GM18498 (cell line): ENCODE data around the gene ACOXL.

Experiments used
- ATAC-seq: cut with Tn5 transposase; IDR thresholded peaks from one replicate; pipeline ENCODE4 v1.9.1; 2021; ENCODE audit warnings: mild to moderate bottlenecking, moderate library complexity; ENCODE audit not compliant: unreplicated experiment

Gene ACOXL

DNA sequence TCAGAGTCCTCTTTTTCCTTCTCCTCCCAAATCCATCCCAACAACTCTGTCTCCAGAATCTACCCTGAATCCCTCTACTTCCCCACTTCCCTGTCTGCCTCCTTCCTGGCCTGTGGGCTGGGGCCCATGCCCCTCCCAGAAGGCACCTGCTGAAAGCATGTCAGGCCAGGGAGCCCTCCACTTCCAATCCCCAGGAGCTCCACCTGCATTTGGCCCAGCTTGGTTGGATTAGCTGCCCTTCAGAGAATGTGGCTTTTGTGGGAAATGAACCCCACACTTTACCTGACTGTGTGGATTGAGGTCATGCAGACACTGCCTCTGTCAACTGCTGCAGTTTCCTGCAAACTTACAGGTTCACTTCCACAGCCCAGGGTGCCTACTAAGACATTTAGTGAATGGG is 58.5 kb downstream of the ACOXL start:
- ATAC-seq = no peak

DNA sequence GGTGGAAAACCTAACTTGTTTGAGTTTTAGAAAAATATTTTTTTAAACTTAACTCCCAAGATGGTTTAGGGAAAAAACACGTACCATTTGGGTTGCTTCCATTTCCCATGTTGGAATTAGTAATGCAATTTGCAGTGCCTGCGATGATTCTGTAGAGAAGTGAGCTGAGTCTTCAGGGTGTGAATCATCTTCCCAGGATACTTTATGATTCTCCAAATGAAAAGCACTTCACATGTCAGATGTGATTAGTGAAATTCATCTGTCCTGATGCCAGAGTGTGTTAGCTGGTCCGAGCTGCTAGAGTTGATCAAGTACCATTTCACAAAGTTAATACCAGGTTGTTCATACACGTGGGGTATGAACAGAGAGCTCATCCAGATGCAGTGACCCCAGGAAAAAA is 59.1 kb downstream of the ACOXL start:
- no peak for ATAC-seq

DNA sequence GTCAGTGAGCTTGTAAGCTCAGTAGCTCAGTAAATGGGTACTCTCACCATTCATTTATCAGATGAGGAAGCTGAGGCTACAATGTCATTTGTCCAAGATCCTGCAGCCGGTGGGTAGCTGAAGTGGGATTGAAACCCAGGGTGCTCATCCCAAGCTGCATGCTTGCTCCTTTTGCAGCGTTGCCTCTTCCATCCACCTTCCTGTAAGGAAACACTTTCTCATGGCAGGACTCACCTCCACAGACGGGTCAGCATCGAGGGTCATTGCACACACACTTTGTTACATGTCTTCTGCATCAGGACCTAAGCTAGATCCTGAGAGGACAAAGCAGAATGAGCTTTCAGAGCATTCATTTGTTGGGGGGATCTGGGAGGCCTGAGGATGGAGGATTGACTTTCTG is 60.7 kb downstream of the ACOXL start:
- ATAC-seq = no peak

DNA sequence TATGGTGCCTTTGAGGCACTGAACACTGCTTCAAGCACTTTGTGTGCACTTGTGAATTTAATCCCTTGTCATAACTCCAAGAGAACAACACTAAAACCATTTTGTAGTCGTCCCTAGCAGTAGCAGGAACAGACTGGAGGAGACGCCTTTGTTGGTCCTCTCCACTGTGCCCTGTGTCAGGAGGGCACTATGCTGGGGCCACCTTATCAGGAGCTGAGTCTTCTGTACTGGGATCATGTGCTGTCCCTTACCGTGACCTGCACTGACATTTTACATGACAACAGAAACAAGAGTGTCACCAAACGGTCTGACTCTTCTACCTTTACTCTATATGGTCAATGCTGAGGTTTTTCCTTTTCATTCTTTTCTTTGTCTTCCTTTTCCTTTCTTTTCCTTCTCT is 62.0 kb downstream of the ACOXL start:
- ATAC-seq = no peak

DNA sequence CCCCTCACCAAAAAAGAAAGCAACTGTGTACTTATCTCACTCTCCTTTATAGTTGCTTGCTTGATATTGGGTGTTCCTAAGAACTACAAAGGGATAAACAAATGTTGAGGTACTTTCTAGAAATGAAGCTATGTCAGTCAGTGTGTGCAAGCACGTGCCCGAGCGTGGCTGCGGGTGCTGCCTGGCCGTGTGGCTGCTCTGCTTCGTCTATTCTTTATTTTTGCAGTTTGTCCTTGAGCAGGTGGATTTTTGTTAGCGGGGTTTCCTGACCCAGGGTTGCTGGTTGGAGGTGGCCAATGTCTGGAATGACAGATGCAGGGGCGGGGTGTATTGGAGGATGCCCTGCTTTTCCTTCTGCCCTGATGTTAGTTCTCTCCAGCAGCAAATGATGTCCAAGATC is 62.6 kb downstream of the ACOXL start:
- no peak for ATAC-seq

DNA sequence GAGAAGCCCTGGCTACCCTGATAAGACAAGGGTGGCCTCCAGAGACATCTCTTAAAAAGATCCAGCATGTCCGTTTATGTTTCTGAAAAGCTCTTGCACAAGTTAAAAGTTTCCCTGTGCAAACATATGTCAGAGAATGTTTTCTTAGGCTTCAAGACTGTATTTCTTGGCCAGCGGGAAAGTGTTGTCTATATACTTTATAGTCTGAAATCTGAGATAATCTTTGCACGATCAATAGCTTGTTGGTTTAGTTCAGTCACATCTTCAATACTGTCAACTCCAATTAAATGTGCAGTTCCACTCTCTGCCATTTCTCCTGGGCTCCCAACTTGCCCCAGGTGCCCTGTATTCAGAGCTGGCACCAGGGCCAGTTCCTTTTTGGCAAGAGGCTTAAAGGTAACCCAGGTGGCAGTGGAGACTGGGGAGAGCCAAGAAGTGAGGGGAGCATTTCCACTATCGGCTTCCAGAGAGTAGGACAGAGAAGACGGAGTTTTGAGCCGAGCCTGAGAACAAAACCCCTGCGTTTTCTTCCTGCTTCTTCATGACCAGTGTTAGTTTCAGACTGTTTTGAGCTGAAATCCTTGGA is 64.4 kb downstream of the ACOXL start:
- no peak for ATAC-seq

DNA sequence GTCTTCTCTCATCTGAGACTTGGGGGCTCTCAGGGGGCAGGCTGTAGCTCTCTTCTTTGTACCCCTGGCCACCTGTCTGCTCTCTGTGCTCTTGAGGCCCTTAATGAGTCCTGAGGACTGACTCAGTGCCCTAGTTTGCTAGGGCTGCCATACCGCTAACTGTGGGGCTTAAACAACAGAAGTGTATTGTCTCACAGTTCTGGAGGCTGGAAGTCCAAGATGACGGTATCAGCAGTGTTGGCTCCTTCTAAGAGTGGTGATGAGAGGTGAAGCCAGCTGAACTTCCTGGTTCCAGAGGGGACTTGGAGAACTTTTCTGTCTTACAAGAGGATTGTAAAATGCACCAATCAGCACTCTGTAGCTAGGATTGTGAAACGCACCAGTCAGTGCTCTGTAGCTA is 67.0 kb downstream of the ACOXL start:
- ATAC-seq = no peak

DNA sequence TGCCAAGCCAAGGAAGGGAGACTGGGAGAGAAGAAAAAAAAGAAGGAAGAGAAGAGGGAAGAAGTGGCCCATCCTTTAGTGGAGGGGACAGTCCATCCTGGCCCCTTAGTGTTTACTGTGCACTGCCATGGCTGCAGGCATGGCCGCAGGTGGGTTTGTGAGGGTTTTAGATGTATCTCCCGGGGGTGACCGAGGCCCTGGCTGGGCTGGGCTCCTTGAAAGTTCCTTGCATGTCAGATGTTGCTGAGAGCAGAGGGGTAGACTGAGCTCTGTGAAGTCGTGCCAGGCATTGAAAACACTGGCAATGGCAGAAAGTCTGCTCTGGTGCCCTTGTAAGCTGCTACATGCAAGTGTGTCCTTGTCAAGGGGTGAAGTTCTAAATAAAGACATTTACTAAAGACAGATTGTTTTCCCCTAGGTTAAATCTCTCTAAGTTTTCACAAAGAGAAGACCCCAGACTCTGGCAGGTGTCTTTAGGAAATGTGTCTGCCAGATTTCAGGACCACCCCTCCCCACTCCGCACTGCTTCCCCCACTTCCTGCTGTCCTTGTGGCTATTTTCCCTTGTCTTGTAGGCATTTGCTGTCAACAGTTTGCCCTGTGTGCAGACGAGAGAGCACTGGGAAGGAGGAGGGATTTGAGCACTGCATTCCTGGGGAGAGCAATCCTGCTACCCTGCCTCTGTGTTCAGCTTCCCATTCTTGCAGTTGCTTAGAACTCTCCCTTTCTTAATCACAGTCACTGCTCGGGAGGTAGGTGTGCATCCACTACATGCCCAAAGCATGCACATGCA is 68.4 kb downstream of the ACOXL start:
- no peak for ATAC-seq

DNA sequence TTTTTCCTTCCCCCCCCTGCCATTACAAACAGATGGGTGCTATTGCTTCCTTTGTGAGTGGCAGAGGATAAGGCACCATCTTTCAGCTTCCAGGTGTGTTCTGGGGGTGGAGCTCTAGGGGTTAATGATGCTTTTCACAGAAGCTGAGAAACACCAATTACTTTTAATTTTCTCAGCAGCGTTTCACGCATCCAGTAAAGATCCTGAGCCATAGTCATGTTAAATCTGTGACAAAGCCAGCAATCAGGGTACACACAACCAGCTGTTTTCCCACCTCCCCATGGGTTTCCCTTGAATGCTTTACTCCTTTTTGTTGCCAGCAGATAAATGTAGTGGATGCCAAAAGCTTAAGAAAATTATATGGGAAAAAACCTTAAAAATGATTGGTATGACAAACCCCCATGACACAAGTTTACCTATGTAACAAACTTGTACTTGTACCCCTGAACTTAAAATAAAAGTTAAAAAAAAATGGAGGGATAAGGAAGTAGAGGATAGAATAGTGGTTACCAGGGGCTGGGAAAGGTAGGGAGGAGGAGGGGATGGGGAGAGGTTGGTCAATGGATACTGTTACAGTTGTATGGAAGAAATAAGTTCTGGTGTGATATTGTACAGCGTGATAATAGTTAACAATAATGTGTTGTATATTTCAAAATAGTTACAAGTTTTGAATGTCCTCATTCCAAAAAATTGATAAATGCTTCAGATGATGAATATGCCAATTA is 70.0 kb downstream of the ACOXL start:
- ATAC-seq = no peak

DNA sequence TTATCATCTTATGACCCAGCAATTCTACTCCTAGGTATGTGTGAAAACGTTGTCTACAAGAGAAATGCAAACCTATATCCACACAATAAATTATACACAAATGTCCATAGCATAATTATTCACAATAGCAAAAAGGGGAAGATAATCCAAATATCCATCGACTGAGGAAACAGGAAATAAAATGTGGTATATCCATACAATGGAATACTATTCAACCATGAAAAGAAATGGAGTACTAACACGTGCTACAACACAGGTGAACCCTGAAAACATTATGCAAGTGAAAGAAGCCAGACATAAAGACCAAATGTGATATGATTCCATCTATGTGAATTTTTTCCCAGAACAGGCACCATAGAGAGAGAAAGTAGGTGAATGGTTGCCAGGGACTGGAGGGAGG is 72.1 kb downstream of the ACOXL start:
- ATAC-seq = no peak

DNA sequence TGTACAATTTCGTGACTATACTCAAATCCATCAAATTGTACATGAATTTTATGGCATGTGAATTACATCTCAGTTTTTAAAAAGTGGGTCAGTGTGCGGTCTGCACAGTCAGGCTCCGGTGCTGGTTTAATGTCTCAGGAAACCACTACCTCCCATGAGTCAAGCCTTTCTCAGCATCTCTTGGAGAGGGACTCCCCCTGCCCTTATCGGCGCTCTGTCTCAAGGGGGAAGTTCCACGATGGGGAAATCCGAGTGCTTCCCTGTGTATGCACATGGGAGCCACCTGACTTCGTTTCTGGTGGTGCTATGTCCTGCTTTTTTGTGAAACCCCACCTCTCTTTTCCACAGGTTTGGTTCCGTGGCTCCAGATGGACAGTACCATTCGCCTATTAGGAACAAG is 72.5 kb downstream of the ACOXL start:
- peak; percentile 60 for ATAC-seq

DNA sequence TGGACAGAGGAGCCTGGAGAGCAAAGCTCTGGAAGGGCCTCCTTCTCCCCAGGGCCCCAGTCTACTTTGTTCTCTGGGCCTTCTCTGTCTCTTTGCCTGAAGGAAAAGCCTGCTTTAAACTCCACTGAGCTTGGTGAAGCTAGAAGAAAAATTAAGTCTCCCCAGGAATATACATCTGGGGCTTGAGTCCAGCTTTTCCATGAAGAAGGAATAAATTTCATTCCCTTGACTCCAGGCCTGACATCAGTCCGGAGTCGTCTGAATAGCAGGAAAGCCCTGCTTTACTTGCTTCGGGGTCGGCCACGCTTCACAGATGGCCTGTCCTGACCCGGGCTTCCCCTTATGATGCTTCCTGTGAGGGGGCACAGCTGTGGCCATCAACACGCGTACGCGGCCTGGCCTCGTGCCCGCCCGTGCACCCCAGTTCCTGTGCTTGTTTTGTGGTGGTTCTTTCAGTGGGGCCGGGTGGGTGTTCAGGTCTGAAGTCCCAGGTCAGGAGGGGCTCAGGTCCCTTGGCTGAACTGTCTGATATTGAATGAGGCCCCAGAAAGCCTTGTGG is 73.6 kb downstream of the ACOXL start:
- ATAC-seq = peak; percentile 41

DNA sequence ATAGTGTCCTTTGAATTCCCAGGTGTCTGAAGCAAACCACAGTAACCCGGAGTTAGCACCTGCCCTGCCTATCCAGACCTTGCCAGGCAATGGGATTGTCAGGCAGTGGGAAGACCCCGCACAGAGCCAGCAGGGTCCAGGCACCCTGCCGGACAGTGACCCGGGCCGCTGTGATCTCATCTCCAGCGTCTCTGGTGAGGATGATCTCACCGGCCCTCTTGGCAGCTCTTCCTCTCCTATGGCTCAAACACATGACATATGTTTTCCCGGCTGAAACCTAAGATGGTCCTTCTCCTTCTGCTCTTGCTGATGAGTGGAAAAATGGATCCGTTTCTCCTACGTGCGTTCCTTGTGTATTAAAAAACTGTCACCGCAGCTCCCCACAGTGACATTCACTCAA is 75.1 kb downstream of the ACOXL start:
- no peak for ATAC-seq

DNA sequence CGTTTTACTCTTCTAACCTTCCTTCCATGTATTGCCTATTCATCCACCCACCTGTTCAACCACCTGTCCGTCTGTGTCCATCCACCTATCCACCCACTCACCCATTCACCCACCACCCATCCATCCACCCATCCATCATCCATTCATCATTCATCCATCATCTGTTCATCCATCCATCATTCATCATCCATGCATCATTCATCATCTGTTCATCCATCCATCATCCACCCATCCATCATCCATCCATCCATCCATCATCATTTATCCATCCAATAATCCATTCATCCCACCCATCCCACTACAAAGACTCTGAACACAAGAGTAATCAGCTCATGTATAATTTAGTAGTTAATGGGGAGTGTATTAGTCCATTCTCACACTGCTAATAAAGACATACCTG is 78.0 kb downstream of the ACOXL start:
- ATAC-seq = no peak

DNA sequence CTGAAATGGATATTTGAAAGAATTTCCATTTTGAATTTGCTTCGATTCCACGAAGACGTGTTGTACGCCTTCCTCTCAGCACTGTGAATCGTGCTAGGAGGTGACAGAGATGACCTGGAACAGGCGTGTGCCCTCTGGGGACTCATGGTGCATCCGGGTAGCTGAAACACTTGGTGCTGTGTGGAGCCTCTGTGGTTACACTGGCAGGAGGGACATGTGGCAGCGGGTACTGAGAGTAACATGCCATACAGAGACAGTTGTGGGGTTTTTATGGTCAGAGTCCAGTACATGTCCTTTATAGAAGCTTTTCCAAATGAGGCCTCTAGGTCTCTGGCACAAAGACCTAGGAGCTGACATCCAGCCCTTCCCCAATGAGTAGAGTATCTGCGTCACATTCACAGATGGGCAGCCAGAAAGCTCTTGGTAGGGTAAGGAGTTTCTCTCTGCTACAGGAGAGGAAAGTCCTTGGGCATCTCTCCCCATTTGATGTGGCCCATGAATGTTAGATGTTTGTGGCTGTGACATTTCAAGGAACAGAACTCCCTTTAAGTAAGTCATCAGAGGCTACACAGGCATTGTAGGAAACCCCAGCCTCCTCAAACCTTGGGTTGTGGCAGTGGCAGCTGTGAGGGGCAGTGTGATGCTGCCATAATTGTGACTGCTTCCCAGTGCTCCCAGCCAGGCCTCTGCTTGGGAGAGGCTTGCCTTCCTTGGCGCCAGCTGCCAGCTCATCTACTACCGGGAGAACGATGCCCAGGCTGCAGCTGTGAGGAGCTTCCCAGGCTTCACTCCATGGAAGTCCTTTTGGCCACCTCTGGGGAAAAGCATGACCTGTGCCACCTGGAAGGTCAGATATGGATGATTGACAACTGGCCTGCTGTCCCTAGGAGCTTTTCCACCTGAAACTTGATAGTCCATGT is 80.6 kb downstream of the ACOXL start:
- ATAC-seq = no peak

DNA sequence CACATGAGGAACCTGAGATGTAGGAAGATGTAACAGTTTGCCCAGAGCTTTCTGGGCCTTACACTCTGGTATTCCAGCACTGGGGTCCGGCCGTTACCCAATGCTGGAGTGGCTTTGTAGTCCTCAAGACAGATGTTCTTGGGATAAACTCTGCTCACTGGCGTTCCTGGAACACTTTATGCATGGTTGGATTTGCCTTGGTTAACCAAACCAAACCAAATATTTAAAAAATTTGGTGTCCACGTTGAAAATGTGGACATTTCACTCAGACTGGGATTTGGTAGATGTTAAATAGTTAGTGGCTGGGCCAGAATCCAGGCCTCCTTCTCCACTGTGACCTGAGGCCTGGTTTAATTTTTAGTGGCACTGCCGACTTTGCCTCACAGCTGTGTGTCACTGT is 81.5 kb downstream of the ACOXL start:
- no peak for ATAC-seq

DNA sequence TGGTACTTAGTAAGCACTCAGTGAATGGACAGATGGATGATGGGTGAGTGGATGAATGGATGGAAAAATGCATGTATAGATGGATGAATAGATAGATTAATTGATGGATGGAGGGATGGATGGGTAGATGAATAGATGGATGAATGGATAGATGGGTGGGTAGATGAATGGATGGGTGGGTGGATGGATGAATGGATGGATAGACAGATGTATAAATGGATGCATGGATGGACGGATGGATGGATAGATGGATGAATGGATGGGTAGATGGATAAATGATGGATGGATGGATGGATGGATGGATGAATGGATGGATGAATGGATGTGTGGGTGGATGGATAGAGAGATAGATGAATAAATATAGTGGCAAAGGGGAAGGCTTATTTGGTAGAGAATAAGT is 83.6 kb downstream of the ACOXL start:
- no peak for ATAC-seq

DNA sequence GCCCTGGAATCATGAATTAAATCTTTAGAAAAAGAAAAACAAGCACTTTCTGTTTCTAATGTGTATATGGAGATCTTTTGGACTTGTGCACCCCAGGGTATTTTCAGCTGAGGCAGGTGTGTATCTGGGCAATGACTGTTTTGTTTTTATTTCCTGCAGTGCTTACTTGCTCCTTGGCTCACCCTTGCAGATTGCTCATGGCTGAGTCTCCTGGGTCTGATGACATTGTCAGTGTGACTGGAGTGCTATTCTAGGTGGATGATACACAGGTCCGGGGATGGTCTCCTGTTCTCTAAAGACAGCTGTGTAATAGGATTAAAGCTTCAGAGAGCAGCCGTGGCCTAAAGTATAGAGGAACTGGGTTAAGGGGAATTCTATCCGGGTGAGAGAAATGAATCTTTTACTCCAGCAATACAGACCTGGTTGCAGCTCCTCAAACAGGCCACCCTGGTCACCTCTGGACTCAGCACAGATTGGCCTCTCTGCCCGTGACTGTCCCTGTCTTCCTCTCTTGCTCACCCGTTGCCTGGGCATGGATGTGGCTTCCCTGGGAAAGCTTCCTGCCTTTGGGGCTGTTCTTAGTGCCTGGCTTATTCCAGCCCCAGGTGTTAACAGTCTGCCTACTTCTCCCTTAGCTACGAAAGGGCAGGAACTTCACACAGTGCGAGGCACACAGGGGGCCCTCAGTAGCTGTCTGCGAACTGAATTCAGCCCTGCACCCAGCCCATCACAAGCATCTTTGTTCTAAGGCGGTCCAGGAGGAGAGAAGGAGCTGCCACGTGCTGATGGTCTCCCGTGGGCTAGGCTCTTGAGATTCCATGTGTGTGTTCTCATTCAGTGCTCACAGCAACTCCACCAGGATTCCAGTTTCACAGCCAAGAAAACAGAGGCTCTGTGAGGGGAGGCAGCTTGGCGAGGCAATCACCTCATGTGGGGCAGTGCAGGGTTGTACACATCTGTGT is 84.3 kb downstream of the ACOXL start:
- no peak for ATAC-seq

DNA sequence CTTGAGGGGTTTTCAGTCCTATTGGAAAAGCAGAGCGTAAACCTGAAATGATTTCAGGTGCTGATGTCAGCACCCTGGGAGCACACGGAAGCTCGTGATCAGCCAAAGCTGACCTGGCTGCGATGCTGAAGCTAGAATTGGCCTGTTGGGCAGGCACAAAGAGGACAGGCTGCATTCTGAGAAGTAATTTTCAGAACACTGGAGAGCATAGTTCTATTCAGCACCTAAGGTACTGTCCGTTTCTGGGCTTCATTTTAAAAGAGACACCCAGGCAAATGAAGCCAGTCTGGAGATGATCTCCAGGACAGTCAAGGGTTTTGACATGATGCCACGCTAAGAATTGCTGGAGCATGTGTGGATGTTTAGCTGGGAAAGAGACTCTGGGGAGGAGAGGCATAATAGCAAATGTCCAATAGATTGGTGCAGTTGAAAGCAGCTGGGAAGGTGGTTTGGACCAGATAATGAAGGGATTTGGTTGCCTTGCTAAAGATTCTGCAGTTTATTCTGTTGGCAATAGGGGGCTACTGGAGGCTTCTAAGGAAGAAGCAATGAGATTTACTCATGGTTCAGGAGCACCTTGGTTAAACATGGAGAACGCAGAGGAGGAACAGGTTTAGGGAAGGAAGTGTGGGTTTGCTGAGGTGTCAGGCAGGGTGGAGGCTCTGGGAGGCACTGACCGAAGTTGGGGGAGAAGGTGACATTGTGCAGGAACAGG is 86.6 kb downstream of the ACOXL start:
- no peak for ATAC-seq
